ENCODE data around the gene MYLK2.

MYLK2 gene

DNA sequence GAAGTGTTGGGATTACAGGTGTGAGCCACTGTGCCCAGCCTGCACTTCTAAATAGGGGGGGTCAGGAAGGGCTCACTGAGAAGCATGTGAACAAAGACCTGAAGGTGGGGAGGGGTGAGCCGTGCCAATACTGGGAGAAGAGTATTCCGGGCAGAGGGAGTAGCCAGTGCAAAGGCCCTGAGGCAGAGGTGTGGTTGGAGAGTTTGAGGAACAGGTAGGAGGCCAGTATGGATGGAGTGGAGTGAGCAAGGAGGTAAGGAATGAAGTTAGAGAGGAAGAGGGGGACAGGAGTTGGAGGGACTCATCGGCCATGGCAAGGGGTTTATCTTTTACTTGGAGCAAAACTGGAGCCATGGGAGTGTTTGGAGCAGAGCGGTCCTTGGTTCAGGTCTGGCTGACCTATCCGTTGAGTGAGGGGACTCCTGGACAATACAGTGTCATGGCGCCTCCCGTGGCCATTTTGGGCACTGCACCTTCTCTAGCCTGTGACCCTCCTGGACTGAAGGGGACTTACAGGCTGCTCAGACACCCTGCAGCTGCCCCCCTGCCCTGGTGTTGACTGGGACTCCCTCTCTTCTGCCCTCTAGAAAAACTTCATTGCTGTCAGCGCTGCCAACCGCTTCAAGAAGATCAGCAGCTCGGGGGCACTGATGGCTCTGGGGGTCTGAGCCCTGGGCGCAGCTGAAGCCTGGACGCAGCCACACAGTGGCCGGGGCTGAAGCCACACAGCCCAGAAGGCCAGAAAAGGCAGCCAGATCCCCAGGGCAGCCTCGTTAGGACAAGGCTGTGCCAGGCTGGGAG is 14.2 kb downstream of the MYLK2 start (continued):
- TF ChIP-seq, protein P1, sequence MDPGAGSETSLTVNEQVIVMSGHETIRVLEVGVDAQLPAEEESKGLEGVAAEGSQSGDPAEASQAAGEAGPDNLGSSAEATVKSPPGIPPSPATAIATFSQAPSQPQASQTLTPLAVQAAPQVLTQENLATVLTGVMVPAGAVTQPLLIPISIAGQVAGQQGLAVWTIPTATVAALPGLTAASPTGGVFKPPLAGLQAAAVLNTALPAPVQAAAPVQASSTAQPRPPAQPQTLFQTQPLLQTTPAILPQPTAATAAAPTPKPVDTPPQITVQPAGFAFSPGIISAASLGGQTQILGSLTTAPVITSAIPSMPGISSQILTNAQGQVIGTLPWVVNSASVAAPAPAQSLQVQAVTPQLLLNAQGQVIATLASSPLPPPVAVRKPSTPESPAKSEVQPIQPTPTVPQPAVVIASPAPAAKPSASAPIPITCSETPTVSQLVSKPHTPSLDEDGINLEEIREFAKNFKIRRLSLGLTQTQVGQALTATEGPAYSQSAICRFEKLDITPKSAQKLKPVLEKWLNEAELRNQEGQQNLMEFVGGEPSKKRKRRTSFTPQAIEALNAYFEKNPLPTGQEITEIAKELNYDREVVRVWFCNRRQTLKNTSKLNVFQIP (CRISPR knock-in tag; IDR thresholded peaks at IDR 0.05; ENCODE audit: borderline replicate concordance, low read depth) = no peak
- TF ChIP-seq ZNF565 (CRISPR knock-in tag; conservative IDR thresholded peaks at IDR 0.05; ENCODE audit: low read depth) = no peak
- TF ChIP-seq ISL1 (CRISPR knock-in tag; IDR thresholded peaks at IDR 0.05) = no peak
- no peak for TF ChIP-seq ZC3H10 (CRISPR knock-in tag; IDR thresholded peaks at IDR 0.05)

- TF ChIP-seq ZFP3 (CRISPR knock-in tag; IDR thresholded peaks at IDR 0.05) = no peak
- no peak for TF ChIP-seq ZNF8 (CRISPR knock-in tag; IDR thresholded peaks at IDR 0.05)
- ATAC-seq = no peak
These were observed 14.9 kb downstream of the MYLK2 start for GRCh38 chr20:31833931-31834521.

DNA sequence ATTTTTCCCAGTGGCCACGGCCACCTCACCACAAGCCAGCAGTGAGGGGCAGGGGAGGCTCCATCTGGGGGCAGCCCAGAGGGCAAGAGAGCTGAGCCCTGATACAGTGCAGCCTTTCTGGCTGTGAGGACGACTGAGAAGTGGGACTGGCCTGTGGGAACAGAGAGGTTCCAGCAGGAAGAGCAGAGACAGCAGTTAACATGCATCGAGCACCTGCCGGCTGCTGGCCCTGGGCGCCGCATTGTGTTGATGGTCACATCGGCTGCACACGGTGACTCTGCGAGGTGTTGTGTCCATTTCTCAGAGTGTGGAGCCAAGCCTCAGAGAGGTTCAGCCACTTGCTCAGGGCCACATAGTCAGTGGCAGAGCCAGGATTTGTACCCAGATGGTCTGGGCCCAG is 16.4 kb downstream of the MYLK2 start:
- ATAC-seq = peak; percentile 3; the same call in 1 of the 3 replicates

GRCh38 chr20:31835977-31836852 is 17.1 kb downstream of the MYLK2 start:
- peak; percentile 93; the same call in 1 of the 2 replicates for TF ChIP-seq PATZ1 (CRISPR knock-in tag; IDR thresholded peaks at IDR 0.05; ENCODE audit: borderline replicate concordance)
- no peak for TF ChIP-seq ZNF565 (CRISPR knock-in tag; conservative IDR thresholded peaks at IDR 0.05; ENCODE audit: low read depth)
- no peak for TF ChIP-seq ZNF70 (CRISPR knock-in tag; IDR thresholded peaks at IDR 0.05)
- TF ChIP-seq ZNF8 (CRISPR knock-in tag; IDR thresholded peaks at IDR 0.05) = no peak
- peak; percentile 84 for ATAC-seq

More for the DNA sequence above, 16.4 kb downstream of the MYLK2 start:
- TF ChIP-seq RARB (CRISPR knock-in tag; IDR thresholded peaks at IDR 0.05) = no peak
- no peak for TF ChIP-seq TOX (CRISPR knock-in tag; IDR thresholded peaks at IDR 0.05; ENCODE audit: borderline replicate concordance)
- no peak for TF ChIP-seq BACH2 (CRISPR knock-in tag; IDR thresholded peaks at IDR 0.05; ENCODE audit: borderline replicate concordance)
- TF ChIP-seq TCF4 (CRISPR knock-in tag; IDR thresholded peaks at IDR 0.05; ENCODE audit: borderline replicate concordance) = no peak
- TF ChIP-seq CSDC2 (CRISPR knock-in tag; IDR thresholded peaks at IDR 0.05) = no peak
- no peak for TF ChIP-seq ZFP30 (CRISPR knock-in tag; IDR thresholded peaks at IDR 0.05)
- TF ChIP-seq ZNF70 (CRISPR knock-in tag; IDR thresholded peaks at IDR 0.05) = no peak
- no peak for TF ChIP-seq CREB5 (CRISPR knock-in tag; IDR thresholded peaks at IDR 0.05; ENCODE audit: low read depth)
- TF ChIP-seq SNAI2 (CRISPR knock-in tag; IDR thresholded peaks at IDR 0.05) = no peak
- no peak for TF ChIP-seq ZC3H10 (CRISPR knock-in tag; IDR thresholded peaks at IDR 0.05)
- no peak for TF ChIP-seq ESRRG (CRISPR knock-in tag; IDR thresholded peaks at IDR 0.05)
- TF ChIP-seq PPARA (CRISPR knock-in tag; IDR thresholded peaks at IDR 0.05; ENCODE audit: borderline replicate concordance) = no peak
- TF ChIP-seq PATZ1 (CRISPR knock-in tag; IDR thresholded peaks at IDR 0.05; ENCODE audit: borderline replicate concordance) = no peak

Data from SK-N-SH treated with all-trans-retinoic acid at 6 μM for 48 hours (cell line).